Body of pancreas (tissue), 4 donors: Measurements from ENCODE around the gene DST.

ENCODE experiments used
- POLR2A ChIP-seq, 3 donors: fragments of 450-650 bp; IDR thresholded peaks; one replicate each; pipeline ENCODE4 v1.6.1; 2016; ENCODE audit warnings: antibody characterized with exemption in 3 of 3, mild to moderate bottlenecking in 2 of 3
- TF ChIP-seq, protein P1 (sequence below), 7 experiments: fragments of 450-650 bp in 4 of 7; fragments of 200-600 bp in 3 of 7; sonication (generic) in 3 of 7; IDR thresholded peaks; one replicate each; pipeline ENCODE4 v1.5.1; 2016 to 2019; ENCODE audit warnings: antibody characterized with exemption in 7 of 7

DNA sequence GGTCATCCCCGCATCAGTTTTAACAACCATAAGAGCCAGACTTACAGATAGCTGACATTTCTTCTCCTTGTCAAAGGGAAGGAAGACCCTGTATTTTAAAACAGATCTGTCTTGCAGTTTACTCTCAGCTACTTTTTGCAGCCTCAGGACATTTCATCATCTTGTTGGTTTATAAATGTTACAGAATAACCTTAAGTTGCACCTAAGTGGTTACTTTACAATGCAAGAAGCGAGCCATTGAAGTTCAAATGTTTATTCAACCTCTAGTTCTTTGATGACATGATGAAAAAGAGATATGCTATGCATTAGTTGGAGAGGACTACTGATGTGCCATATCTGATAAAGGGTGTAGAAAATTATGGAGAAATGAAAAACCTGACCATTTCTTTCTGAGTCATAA, 207.4 kb downstream of the DST start:
- TF ChIP-seq, protein P1, sequence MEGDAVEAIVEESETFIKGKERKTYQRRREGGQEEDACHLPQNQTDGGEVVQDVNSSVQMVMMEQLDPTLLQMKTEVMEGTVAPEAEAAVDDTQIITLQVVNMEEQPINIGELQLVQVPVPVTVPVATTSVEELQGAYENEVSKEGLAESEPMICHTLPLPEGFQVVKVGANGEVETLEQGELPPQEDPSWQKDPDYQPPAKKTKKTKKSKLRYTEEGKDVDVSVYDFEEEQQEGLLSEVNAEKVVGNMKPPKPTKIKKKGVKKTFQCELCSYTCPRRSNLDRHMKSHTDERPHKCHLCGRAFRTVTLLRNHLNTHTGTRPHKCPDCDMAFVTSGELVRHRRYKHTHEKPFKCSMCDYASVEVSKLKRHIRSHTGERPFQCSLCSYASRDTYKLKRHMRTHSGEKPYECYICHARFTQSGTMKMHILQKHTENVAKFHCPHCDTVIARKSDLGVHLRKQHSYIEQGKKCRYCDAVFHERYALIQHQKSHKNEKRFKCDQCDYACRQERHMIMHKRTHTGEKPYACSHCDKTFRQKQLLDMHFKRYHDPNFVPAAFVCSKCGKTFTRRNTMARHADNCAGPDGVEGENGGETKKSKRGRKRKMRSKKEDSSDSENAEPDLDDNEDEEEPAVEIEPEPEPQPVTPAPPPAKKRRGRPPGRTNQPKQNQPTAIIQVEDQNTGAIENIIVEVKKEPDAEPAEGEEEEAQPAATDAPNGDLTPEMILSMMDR (IDR thresholded peaks at IDR 0.05) = no peak
- no peak for TF ChIP-seq POLR2A (IDR thresholded peaks at IDR 0.05)
